OCI-LY1 (cell line): ENCODE measurements around the gene CDC7.

ENCODE experiments used
- EZH2 ChIP-seq: fragments of 200-600 bp; sonication (generic), shearing (Covaris generic); IDR thresholded peaks from 2 replicates; pipeline ENCODE4 v1.8.0; 2017; ENCODE audit warnings: borderline replicate concordance, mixed run types, mild to moderate bottlenecking, antibody characterized with exemption, low read length, moderate library complexity, mixed read lengths
- TF ChIP-seq, protein P1 (sequence below): fragments of 200-600 bp; sonication (generic), shearing (Covaris generic); IDR thresholded peaks from 2 replicates; pipeline ENCODE4 v1.5.1; 2017; ENCODE audit warnings: mild to moderate bottlenecking, antibody characterized with exemption, low read length, moderate library complexity, mixed read lengths

DNA sequence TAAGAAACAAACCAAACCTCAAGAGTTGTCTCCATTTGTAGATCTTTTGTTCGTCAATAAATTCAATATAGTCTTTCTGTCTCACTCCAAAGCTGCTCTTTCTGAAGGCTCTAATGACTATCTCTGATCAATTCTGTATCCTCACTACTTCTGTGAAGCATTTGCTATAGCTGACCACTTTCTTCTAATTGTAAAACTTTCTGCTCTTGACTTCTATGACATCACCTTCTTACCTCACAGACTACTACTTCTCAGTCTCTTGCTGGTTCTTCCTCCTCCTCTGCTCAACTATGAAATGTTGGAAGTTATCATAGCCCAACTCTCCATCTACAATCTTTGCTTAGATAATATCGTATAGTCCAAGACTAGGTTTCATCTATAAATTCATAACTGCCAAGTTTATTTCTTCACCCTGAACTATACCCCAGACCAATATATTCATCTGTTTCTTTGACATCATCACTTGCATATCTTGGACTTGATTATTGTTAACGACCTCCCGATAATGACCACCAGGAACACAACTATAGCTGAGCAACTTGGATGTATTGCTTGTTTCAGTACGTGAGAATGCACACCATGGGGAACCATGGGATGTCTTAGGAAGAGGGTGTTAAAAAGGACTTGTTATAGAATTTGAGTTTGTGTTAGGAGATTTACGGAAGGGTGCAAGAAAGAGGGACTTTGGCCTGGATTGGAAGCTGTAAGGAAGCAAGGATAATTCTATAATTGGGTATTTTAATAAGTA is 2.0 kb upstream of the CDC7 start:
- TF ChIP-seq EZH2, result no peak
- TF ChIP-seq, protein P1, sequence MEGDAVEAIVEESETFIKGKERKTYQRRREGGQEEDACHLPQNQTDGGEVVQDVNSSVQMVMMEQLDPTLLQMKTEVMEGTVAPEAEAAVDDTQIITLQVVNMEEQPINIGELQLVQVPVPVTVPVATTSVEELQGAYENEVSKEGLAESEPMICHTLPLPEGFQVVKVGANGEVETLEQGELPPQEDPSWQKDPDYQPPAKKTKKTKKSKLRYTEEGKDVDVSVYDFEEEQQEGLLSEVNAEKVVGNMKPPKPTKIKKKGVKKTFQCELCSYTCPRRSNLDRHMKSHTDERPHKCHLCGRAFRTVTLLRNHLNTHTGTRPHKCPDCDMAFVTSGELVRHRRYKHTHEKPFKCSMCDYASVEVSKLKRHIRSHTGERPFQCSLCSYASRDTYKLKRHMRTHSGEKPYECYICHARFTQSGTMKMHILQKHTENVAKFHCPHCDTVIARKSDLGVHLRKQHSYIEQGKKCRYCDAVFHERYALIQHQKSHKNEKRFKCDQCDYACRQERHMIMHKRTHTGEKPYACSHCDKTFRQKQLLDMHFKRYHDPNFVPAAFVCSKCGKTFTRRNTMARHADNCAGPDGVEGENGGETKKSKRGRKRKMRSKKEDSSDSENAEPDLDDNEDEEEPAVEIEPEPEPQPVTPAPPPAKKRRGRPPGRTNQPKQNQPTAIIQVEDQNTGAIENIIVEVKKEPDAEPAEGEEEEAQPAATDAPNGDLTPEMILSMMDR, result no peak
